OCI-LY1 (cell line): ENCODE data around the gene PKD1L1.

Source experiments
- CTCF ChIP-seq: fragments of 200-600 bp; sonication (generic), shearing (Covaris generic); IDR thresholded peaks from 2 replicates; pipeline ENCODE4 v1.5.1; 2017; ENCODE audit warnings: mild to moderate bottlenecking, antibody characterized with exemption, low read length, moderate library complexity, mixed read lengths
- EZH2 ChIP-seq: fragments of 200-600 bp; sonication (generic), shearing (Covaris generic); IDR thresholded peaks from 2 replicates; pipeline ENCODE4 v1.8.0; 2017; ENCODE audit warnings: borderline replicate concordance, mixed run types, mild to moderate bottlenecking, antibody characterized with exemption, low read length, moderate library complexity, mixed read lengths

- TF ChIP-seq CTCF (no peak), EZH2 (no peak)
These were observed 118.3 kb downstream of the PKD1L1 start for GRCh38 chr7:47830015-47830414.
